ENCODE measurements around the gene RALGAPA2. TPM values are rescaled to one million over a fixed set of nuclear protein-coding genes. Genes with fewer than 3 reads are reported as not detected.

The RALGAPA2 gene
- total and polyA plus RNA-seq, 2 of the 13 experiments (the other 11 are each of a cell fraction or from before 2014, with no cell fraction given): 13.8 to 17.7 TPM

DNA sequence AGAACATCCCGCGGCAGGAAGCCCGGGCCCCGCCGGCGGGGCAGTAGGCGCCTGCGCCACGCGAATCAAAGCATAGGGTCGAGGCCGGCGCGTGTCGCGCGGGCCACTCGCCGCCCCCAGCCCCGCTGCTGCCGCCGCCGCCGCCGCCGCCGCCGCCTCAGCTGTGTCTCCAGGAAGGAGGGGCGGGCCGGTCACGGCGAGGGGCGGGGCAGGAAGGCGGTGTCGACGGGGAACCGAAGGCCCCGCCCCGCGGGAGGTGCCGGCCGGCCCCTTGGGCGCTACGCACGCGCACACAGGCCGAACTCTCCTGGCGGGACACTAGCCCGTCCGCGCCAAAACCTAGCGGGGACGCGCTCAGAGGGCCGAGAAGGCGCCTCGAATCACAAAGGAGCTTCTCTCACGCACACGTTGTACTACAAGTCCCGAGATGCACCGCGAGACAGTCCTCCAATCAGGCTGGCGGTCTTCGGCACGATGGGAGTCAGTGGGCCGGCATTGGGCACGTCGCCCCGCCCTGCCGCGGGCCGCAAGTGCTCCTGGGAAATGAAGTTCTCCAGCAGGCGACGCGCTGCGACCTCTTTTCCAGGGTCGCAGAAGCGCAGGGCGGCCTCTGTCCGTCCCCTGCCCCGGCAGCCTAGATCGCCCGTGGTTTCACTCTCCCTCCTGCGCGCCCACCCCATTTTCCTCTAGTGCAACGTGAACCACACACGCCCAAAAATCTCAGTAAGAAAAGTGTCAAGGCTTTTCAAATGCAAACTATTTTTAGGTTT is at the start of gene RALGAPA2 (continued):
- peak; percentile 58 for TF ChIP-seq BCL6 (CRISPR knock-in tag; IDR thresholded peaks at IDR 0.05)
- TF ChIP-seq ZNF816 (CRISPR knock-in tag; IDR thresholded peaks at IDR 0.05; ENCODE audit: borderline replicate concordance): peak; percentile 60; the same call in 1 of the 2 replicates
- TF ChIP-seq, protein P1, sequence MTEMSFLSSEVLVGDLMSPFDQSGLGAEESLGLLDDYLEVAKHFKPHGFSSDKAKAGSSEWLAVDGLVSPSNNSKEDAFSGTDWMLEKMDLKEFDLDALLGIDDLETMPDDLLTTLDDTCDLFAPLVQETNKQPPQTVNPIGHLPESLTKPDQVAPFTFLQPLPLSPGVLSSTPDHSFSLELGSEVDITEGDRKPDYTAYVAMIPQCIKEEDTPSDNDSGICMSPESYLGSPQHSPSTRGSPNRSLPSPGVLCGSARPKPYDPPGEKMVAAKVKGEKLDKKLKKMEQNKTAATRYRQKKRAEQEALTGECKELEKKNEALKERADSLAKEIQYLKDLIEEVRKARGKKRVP (CRISPR knock-in tag; IDR thresholded peaks at IDR 0.05): no peak
- TF ChIP-seq ZNF792 (CRISPR knock-in tag; IDR thresholded peaks at IDR 0.05): 0 out of 2 replicates have a peak, but pooled peaks have one; percentile 23
- TF ChIP-seq, protein P2, sequence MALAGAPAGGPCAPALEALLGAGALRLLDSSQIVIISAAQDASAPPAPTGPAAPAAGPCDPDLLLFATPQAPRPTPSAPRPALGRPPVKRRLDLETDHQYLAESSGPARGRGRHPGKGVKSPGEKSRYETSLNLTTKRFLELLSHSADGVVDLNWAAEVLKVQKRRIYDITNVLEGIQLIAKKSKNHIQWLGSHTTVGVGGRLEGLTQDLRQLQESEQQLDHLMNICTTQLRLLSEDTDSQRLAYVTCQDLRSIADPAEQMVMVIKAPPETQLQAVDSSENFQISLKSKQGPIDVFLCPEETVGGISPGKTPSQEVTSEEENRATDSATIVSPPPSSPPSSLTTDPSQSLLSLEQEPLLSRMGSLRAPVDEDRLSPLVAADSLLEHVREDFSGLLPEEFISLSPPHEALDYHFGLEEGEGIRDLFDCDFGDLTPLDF (CRISPR knock-in tag; IDR thresholded peaks at IDR 0.05): peak; percentile 96
- TF ChIP-seq, protein P3, sequence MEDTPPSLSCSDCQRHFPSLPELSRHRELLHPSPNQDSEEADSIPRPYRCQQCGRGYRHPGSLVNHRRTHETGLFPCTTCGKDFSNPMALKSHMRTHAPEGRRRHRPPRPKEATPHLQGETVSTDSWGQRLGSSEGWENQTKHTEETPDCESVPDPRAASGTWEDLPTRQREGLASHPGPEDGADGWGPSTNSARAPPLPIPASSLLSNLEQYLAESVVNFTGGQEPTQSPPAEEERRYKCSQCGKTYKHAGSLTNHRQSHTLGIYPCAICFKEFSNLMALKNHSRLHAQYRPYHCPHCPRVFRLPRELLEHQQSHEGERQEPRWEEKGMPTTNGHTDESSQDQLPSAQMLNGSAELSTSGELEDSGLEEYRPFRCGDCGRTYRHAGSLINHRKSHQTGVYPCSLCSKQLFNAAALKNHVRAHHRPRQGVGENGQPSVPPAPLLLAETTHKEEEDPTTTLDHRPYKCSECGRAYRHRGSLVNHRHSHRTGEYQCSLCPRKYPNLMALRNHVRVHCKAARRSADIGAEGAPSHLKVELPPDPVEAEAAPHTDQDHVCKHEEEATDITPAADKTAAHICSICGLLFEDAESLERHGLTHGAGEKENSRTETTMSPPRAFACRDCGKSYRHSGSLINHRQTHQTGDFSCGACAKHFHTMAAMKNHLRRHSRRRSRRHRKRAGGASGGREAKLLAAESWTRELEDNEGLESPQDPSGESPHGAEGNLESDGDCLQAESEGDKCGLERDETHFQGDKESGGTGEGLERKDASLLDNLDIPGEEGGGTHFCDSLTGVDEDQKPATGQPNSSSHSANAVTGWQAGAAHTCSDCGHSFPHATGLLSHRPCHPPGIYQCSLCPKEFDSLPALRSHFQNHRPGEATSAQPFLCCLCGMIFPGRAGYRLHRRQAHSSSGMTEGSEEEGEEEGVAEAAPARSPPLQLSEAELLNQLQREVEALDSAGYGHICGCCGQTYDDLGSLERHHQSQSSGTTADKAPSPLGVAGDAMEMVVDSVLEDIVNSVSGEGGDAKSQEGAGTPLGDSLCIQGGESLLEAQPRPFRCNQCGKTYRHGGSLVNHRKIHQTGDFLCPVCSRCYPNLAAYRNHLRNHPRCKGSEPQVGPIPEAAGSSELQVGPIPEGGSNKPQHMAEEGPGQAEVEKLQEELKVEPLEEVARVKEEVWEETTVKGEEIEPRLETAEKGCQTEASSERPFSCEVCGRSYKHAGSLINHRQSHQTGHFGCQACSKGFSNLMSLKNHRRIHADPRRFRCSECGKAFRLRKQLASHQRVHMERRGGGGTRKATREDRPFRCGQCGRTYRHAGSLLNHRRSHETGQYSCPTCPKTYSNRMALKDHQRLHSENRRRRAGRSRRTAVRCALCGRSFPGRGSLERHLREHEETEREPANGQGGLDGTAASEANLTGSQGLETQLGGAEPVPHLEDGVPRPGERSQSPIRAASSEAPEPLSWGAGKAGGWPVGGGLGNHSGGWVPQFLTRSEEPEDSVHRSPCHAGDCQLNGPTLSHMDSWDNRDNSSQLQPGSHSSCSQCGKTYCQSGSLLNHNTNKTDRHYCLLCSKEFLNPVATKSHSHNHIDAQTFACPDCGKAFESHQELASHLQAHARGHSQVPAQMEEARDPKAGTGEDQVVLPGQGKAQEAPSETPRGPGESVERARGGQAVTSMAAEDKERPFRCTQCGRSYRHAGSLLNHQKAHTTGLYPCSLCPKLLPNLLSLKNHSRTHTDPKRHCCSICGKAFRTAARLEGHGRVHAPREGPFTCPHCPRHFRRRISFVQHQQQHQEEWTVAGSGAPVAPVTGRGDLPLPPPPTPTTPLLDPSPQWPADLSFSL (CRISPR knock-in tag; IDR thresholded peaks at IDR 0.05): no peak
- no peak for TF ChIP-seq RFXAP (CRISPR knock-in tag; IDR thresholded peaks at IDR 0.05; ENCODE audit: borderline replicate concordance)
- TF ChIP-seq MTA1 (CRISPR knock-in tag; IDR thresholded peaks at IDR 0.05; ENCODE audit: borderline replicate concordance): peak; percentile 86
- TF ChIP-seq, protein P4, sequence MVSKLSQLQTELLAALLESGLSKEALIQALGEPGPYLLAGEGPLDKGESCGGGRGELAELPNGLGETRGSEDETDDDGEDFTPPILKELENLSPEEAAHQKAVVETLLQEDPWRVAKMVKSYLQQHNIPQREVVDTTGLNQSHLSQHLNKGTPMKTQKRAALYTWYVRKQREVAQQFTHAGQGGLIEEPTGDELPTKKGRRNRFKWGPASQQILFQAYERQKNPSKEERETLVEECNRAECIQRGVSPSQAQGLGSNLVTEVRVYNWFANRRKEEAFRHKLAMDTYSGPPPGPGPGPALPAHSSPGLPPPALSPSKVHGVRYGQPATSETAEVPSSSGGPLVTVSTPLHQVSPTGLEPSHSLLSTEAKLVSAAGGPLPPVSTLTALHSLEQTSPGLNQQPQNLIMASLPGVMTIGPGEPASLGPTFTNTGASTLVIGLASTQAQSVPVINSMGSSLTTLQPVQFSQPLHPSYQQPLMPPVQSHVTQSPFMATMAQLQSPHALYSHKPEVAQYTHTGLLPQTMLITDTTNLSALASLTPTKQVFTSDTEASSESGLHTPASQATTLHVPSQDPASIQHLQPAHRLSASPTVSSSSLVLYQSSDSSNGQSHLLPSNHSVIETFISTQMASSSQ (IDR thresholded peaks at IDR 0.05; ENCODE audit: low read depth): peak; percentile 16; the same call in 1 of the 2 replicates
- TF ChIP-seq, protein P4 (CRISPR knock-in tag; IDR thresholded peaks at IDR 0.05; ENCODE audit: borderline replicate concordance): peak; percentile 83
- TF ChIP-seq RBM22 (optimal IDR thresholded peaks at IDR 0.05; ENCODE audit: low read length): no peak
- TF ChIP-seq DMAP1 (CRISPR knock-in tag; IDR thresholded peaks at IDR 0.05): peak; percentile 53; the same call in 1 of the 2 replicates
- TF ChIP-seq RCOR2 (CRISPR knock-in tag; IDR thresholded peaks at IDR 0.05): no peak
- TF ChIP-seq DPF2 (CRISPR knock-in tag; IDR thresholded peaks at IDR 0.05; ENCODE audit: borderline replicate concordance, low read depth): no peak
- peak; percentile 86; the same call in 1 of the 2 replicates for TF ChIP-seq KDM2A (CRISPR knock-in tag; IDR thresholded peaks at IDR 0.05; ENCODE audit: borderline replicate concordance, low read depth)
- no peak for TF ChIP-seq CHD4 (IDR thresholded peaks at IDR 0.05; ENCODE audit: borderline replicate concordance, low read length)

Data from HepG2 (cell line).